Lung (tissue), 12 donors: Measurements from ENCODE around the gene RAB4B. TPM values are rescaled to one million over a fixed set of nuclear protein-coding genes. Genes with fewer than 3 reads are reported as not detected.
A peak's percentile ranks its signal among the peaks of the same experiment; 100 is the strongest.

Source experiments
- ATAC-seq: fragments of 200-7000 bp; cut with Tn5 transposase; one replicate; pipeline ENCODE4 v1.9.1; 2020; ENCODE audit warnings: moderate number of reproducible peaks; ENCODE audit not compliant: insufficient read depth, low FRiP score
- DNase-seq, 3 donors: peaks; one replicate each; pipeline ENCODE4 v3.0.0-alpha.2; 2013 to 2017
- H3K27ac ChIP-seq, 2 donors: one replicate each; pipeline ENCODE4 v1.5.1; 2013; ENCODE audit warnings: mild to moderate bottlenecking in 2 of 2, moderate library complexity in 2 of 2, control low read depth in 1 of 2, inconsistent platforms in 1 of 2, low read depth in 1 of 2, low read length in 1 of 2
- H3K27me3 ChIP-seq, 3 donors: one replicate each; pipeline ENCODE4 v1.5.1; 2013; ENCODE audit warnings: low read length in 2 of 3; ENCODE audit not compliant: control insufficient read depth in 3 of 3, insufficient read depth in 3 of 3
- H3K36me3 ChIP-seq, 4 donors: one replicate each; pipeline ENCODE4 v1.5.1; 2013; ENCODE audit warnings: low read length in 4 of 4, mild to moderate bottlenecking in 1 of 4, moderate library complexity in 1 of 4; ENCODE audit not compliant: control insufficient read depth in 4 of 4, insufficient read depth in 4 of 4
- H3K4me1 ChIP-seq, 5 donors: one replicate each; pipeline ENCODE4 v1.5.1; 2013; ENCODE audit warnings: low read length in 5 of 5, mild to moderate bottlenecking in 2 of 5, moderate library complexity in 1 of 5; ENCODE audit not compliant: control insufficient read depth in 5 of 5, insufficient read depth in 5 of 5
- H3K4me3 ChIP-seq: one replicate; pipeline ENCODE4 v1.5.1; 2013; ENCODE audit warnings: mild to moderate bottlenecking, control low read depth, moderate library complexity
- H3K9ac ChIP-seq, 2 donors: one replicate each; pipeline ENCODE4 v1.5.1; 2013; ENCODE audit warnings: low read length in 2 of 2, control low read depth in 1 of 2; ENCODE audit not compliant: insufficient read depth in 1 of 2
- H3K9me3 ChIP-seq, 4 donors: one replicate each; pipeline ENCODE4 v1.5.1; 2013; ENCODE audit warnings: low read length in 3 of 4, mild to moderate bottlenecking in 1 of 4, moderate library complexity in 1 of 4; ENCODE audit not compliant: control insufficient read depth in 4 of 4, insufficient read depth in 3 of 4
- WGBS, 2 donors: extraction: QIAGEN DNeasy Blood & Tissue Kit; methylation state at CpG; one replicate each; pipeline ENCODE4 v1.1.7; 2013; 5-methylcytosine and 5-hydroxymethylcytosine counted together
- polyA plus RNA-seq, 2 donors: library from polyadenylated mRNA; stranded (reverse); fragments of 200-250 nt; gene quantifications; one replicate each; pipeline ENCODE4 v1.2.1, GENCODE V29; 2013
- total RNA-seq, 2 donors: library from RNA; depleted of rRNA in 1 of 2; stranded (reverse); fragments of >200 nt in 1 of 2; gene quantifications; one replicate each; pipeline ENCODE4 v1.2.1, GENCODE V29; 2014 to 2021
- TF ChIP-seq, protein P1 (sequence below): IDR thresholded peaks from 2 replicates; pipeline ENCODE4 v1.5.1; 2012; ENCODE audit warnings: mild to moderate bottlenecking; ENCODE audit errors: control extremely low read depth, extremely low read depth
- donor health status: control.
- donor health status: control.
- donor health status: Bipolar disorder and iron deficiency.
- donor health status: healthy.
- donor health status: DM: yes; HTN: yes; CAD: no.

The RAB4B gene
- total and polyA plus RNA-seq, 4 donors, result 11.5 to 90.9 (median 75.8) TPM

DNA sequence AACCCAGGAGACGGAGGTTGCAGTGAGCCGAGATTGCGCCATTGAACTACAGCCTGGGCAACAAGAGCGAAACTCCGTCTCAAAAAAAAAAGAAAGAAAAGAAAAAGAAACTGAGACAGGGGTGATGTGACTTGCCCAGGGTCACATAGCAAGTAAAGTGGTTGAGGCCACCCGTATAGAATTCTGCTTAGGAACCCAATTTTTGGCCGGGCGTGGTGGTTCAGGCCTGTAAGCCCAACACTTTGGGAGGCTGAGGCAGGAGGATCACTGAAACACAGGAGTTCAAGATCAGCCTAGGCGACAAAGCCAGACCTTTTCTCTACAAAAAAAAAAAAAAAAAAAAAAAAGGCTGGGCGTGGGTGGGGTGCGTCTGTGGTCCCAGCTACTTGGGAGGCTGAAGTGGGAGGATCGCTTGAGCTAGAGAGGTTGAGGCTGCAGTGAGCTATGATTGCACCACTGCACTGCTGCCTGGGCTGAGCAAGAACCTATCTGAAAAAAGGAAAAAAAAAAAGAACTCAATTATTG lies 25.7 kb upstream of the RAB4B start:
- TF ChIP-seq, protein P1, sequence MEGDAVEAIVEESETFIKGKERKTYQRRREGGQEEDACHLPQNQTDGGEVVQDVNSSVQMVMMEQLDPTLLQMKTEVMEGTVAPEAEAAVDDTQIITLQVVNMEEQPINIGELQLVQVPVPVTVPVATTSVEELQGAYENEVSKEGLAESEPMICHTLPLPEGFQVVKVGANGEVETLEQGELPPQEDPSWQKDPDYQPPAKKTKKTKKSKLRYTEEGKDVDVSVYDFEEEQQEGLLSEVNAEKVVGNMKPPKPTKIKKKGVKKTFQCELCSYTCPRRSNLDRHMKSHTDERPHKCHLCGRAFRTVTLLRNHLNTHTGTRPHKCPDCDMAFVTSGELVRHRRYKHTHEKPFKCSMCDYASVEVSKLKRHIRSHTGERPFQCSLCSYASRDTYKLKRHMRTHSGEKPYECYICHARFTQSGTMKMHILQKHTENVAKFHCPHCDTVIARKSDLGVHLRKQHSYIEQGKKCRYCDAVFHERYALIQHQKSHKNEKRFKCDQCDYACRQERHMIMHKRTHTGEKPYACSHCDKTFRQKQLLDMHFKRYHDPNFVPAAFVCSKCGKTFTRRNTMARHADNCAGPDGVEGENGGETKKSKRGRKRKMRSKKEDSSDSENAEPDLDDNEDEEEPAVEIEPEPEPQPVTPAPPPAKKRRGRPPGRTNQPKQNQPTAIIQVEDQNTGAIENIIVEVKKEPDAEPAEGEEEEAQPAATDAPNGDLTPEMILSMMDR, result no peak
- H3K9me3 ChIP-seq, result no peaks in the 10 kb centered on the region
- ATAC-seq (no peak), DNase-seq (no peak)
- no peaks in the 10 kb centered on the region for H3K27me3 ChIP-seq
- H3K27ac ChIP-seq, result peak overlapping the region in 1 of 2 donors; percentile 97
- 62 to 63% methylated on average over 11 to 12 of the region's 12 CpGs for WGBS, 2 donors
- H3K4me3 ChIP-seq, result peak overlapping the region; percentile 91
- H3K9ac ChIP-seq, result no peak overlapping the region
- H3K4me1 ChIP-seq, result peaks cover 0 to 30% (median 6%) of the 10 kb centered on the region in 5 donors
- H3K36me3 ChIP-seq, result peaks cover 0 to 15% (median 6%) of the 10 kb centered on the region in 4 donors

DNA sequence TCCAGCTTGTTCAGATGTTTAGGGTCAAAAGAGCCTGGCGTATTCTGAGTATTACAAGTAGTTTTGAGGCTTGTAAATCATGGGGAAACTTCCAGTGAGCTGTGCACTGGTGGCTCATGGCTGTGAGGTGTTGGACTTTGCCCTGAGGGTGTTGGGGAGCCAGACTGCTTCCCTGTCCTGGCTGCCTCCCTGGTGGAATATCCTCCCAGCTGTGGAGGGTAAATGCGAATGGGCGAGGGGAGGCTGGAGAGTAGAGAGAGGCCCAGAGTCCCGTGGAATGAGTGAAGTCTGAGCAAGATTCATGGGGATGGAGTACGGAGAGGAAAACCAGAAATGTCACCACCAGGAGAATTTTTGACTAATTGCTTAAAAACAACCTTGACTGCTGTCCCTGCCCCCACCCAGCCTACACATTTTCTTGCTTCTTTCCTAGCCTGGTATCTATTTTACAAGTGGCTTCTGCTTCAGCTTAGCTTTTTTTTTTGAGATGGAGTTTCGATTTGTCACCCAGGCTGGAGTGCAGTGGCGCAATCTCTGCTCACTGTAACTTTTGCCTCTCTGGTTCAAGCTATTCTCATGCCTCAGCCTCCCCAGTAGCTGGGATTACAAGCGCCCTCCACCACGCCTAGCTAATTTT lies 23.3 kb upstream of the RAB4B start:
- TF ChIP-seq, protein P1, result no peak
- WGBS, 2 donors, result 67 to 69% methylated on average over 9 of the region's 9 CpGs
- H3K27ac ChIP-seq, result peak overlapping the region in 1 of 2 donors; percentile 86

DNA sequence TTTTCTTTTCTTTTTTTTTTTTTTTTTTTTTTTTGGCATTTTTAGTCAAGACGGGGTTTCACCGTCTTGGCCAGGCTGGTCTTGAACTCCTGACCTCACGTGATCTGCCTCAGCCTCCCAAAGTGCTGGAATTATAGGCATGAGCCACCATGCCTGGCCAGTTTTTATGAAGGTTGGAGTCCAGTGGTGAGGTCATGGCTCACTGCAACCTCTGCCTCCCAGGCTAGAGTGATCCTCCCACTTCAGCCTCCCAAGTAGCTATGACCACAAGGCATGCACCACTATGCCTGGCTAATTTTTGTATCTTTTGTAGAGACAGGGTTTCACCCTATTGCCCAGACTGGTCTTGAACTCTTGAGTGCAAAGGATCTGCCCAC lies 22.8 kb upstream of the RAB4B start:
- no peaks in the 10 kb centered on the region for H3K9me3 ChIP-seq
- H3K4me3 ChIP-seq, result no peak overlapping the region
- H3K27me3 ChIP-seq, result no peaks in the 10 kb centered on the region
- DNase-seq, result no peak
- ATAC-seq, result no peak
- peak overlapping the region in 1 of 2 donors; percentile 66 for H3K27ac ChIP-seq
- WGBS, 2 donors, result 89 to 93% methylated on average over 3 of the region's 3 CpGs
- TF ChIP-seq, protein P1, result no peak
- H3K4me1 ChIP-seq, result peaks cover 0 to 24% (median 6%) of the 10 kb centered on the region in 5 donors
- no peak overlapping the region for H3K9ac ChIP-seq
- peaks cover 15 to 34% (median 19%) of the 10 kb centered on the region in 4 donors for H3K36me3 ChIP-seq

More for the DNA sequence above, 23.3 kb upstream of the RAB4B start:
- peaks cover 0 to 25% (median 6%) of the 10 kb centered on the region in 5 donors for H3K4me1 ChIP-seq
- DNase-seq, result no peak
- H3K9ac ChIP-seq, result peak overlapping the region in 1 of 2 donors; percentile 39
- no peak for ATAC-seq
- H3K36me3 ChIP-seq, result peaks cover 10 to 30% (median 16%) of the 10 kb centered on the region in 4 donors
- no peak overlapping the region for H3K4me3 ChIP-seq
- no peaks in the 10 kb centered on the region for H3K9me3 ChIP-seq
- no peaks in the 10 kb centered on the region for H3K27me3 ChIP-seq
